Stimulated activated naive CD8-positive, alpha-beta T cell treated with anti-CD3 and anti-CD28 coated beads, Interleukin-15, amount 100 ng/mL, for 72 hours (primary cell): ENCODE measurements around the gene SMIM41.
"Not testable (repeated sequence)": the region's sequence is repeated elsewhere in the genome, so short reads cannot be mapped to it uniquely, and the experiment has no call there.

Experiments
- ATAC-seq: fragments of 150-1000 bp; cut with Tn5 transposase; 2 replicates; pipeline ENCODE4 v1.10.0; 2021; ENCODE audit warnings: mild to moderate bottlenecking, moderate library complexity
- DNase-seq, 2 donors: peaks; one replicate each; pipeline ENCODE4 v3.0.0; 2021 to 2022
- H3K27ac Mint-ChIP-seq, 2 donors: one replicate each; pipeline ENCODE4 v1.8.0; 2022; ENCODE audit warnings: mild to moderate bottlenecking in 2 of 2, mixed read lengths in 2 of 2, moderate library complexity in 2 of 2
- H3K27me3 Mint-ChIP-seq: one replicate; pipeline ENCODE4 v1.8.0; 2022; ENCODE audit warnings: mixed read lengths
- H3K4me1 Mint-ChIP-seq: one replicate; pipeline ENCODE4 v1.8.0; 2022; ENCODE audit warnings: mild to moderate bottlenecking, mixed read lengths
- H3K4me3 Mint-ChIP-seq, 2 donors: one replicate each; pipeline ENCODE4 v1.8.0; 2022; ENCODE audit warnings: mild to moderate bottlenecking in 2 of 2, mixed read lengths in 2 of 2, moderate library complexity in 1 of 2
- H3K9me3 Mint-ChIP-seq, 2 donors: one replicate each; pipeline ENCODE4 v1.8.0; 2022; ENCODE audit warnings: mixed read lengths in 2 of 2

SMIM41 gene

GRCh38 chr12:52085682-52086180 is 6.2 kb downstream of the SMIM41 start:
- no peak overlapping the region for H3K4me3 Mint-ChIP-seq
- no peaks in the 10 kb centered on the region for H3K9me3 Mint-ChIP-seq
- DNase-seq (no peak), ATAC-seq (no peak)
- no peak overlapping the region for H3K27ac Mint-ChIP-seq
- peaks cover 20% of the 10 kb centered on the region for H3K4me1 Mint-ChIP-seq
- peaks cover 41% of the 10 kb centered on the region for H3K27me3 Mint-ChIP-seq

- ATAC-seq, result no peak
Observed at GRCh38 chr12:52086366-52086765, 6.9 kb downstream of the SMIM41 start.

GRCh38 chr12:52086944-52087835 is 7.7 kb downstream of the SMIM41 start:
- Mint-ChIP-seq H3K27ac (no peak overlapping the region), H3K4me3 (no peak overlapping the region), H3K27me3 (peaks cover 55% of the 10 kb centered on the region), H3K9me3 (no peaks in the 10 kb centered on the region), H3K4me1 (peaks cover 8% of the 10 kb centered on the region)
- DNase-seq, result no peak
- no peak for ATAC-seq

More at GRCh38 chr12:52086366-52086765, 6.9 kb downstream of the SMIM41 start:
- H3K27ac Mint-ChIP-seq, result peak overlapping the region in 1 of 2 donors; percentile 49
- no peaks in the 10 kb centered on the region for H3K9me3 Mint-ChIP-seq
- no peak for DNase-seq
- H3K4me1 Mint-ChIP-seq, result peaks cover 15% of the 10 kb centered on the region
- no peak overlapping the region for H3K4me3 Mint-ChIP-seq
- H3K27me3 Mint-ChIP-seq, result peaks cover 47% of the 10 kb centered on the region

- Mint-ChIP-seq H3K27me3 (peaks cover 61% of the 10 kb centered on the region), H3K4me3 (no peak overlapping the region), H3K4me1 (peaks cover 5% of the 10 kb centered on the region), H3K9me3 (no peaks in the 10 kb centered on the region), H3K27ac (no peak overlapping the region)
- ATAC-seq (no peak), DNase-seq (no peak)
Observed at GRCh38 chr12:52087961-52088820, 8.7 kb downstream of the SMIM41 start.

- Mint-ChIP-seq H3K4me1 (no peaks in the 10 kb centered on the region), H3K27me3 (peaks cover 70% of the 10 kb centered on the region), H3K27ac (no peak overlapping the region), H3K9me3 (no peaks in the 10 kb centered on the region), H3K4me3 (no peak overlapping the region)
- ATAC-seq, result no peak
- no peak for DNase-seq
Observed at GRCh38 chr12:52089491-52089890, 10.0 kb downstream of the SMIM41 start.

- DNase-seq (no peak), ATAC-seq (no peak)
- no peaks in the 10 kb centered on the region for H3K9me3 Mint-ChIP-seq
- no peak overlapping the region for H3K4me3 Mint-ChIP-seq
- peaks cover 75% of the 10 kb centered on the region for H3K27me3 Mint-ChIP-seq
- no peak overlapping the region for H3K27ac Mint-ChIP-seq
- no peaks in the 10 kb centered on the region for H3K4me1 Mint-ChIP-seq
Observed at GRCh38 chr12:52090291-52090690, 10.8 kb downstream of the SMIM41 start.

- Mint-ChIP-seq H3K4me1 (no peaks in the 10 kb centered on the region), H3K27me3 (peaks cover 75% of the 10 kb centered on the region), H3K4me3 (no peak overlapping the region), H3K9me3 (no peaks in the 10 kb centered on the region), H3K27ac (no peak overlapping the region)
- DNase-seq (no peak), ATAC-seq (no peak)
Observed at GRCh38 chr12:52091061-52091460, 11.6 kb downstream of the SMIM41 start.

GRCh38 chr12:52091869-52092268 is 12.4 kb downstream of the SMIM41 start:
- no peak overlapping the region for H3K4me3 Mint-ChIP-seq
- no peaks in the 10 kb centered on the region for H3K4me1 Mint-ChIP-seq
- H3K27ac Mint-ChIP-seq, result no peak overlapping the region
- DNase-seq (no peak), ATAC-seq (no peak)
- no peaks in the 10 kb centered on the region for H3K9me3 Mint-ChIP-seq
- peaks cover 73% of the 10 kb centered on the region for H3K27me3 Mint-ChIP-seq

- Mint-ChIP-seq H3K4me1 (no peaks in the 10 kb centered on the region), H3K9me3 (no peaks in the 10 kb centered on the region), H3K4me3 (no peak overlapping the region), H3K27ac (no peak overlapping the region), H3K27me3 (peaks cover 70% of the 10 kb centered on the region)
- no peak for DNase-seq
- no peak for ATAC-seq
Observed at GRCh38 chr12:52093346-52093745, 13.8 kb downstream of the SMIM41 start.

- ATAC-seq (no peak), DNase-seq (no peak)
- no peak overlapping the region for H3K27ac Mint-ChIP-seq
- peaks cover 57% of the 10 kb centered on the region for H3K27me3 Mint-ChIP-seq
- H3K9me3 Mint-ChIP-seq, result no peaks in the 10 kb centered on the region
- H3K4me3 Mint-ChIP-seq, result no peak overlapping the region
- H3K4me1 Mint-ChIP-seq, result no peaks in the 10 kb centered on the region
Observed at GRCh38 chr12:52096332-52097044, 17.0 kb downstream of the SMIM41 start.

GRCh38 chr12:52097045-52097666 is 17.7 kb downstream of the SMIM41 start:
- DNase-seq, result no peak
- peaks cover 56% of the 10 kb centered on the region for H3K27me3 Mint-ChIP-seq
- no peak overlapping the region for H3K27ac Mint-ChIP-seq
- peak; percentile 69 for ATAC-seq
- no peaks in the 10 kb centered on the region for H3K9me3 Mint-ChIP-seq
- H3K4me3 Mint-ChIP-seq, result no peak overlapping the region
- no peaks in the 10 kb centered on the region for H3K4me1 Mint-ChIP-seq

- peaks cover 73% of the 10 kb centered on the region for H3K27me3 Mint-ChIP-seq
- H3K27ac Mint-ChIP-seq, ATAC-seq, H3K9me3 Mint-ChIP-seq, H3K4me1 Mint-ChIP-seq, H3K4me3 Mint-ChIP-seq, DNase-seq: not testable (repeated sequence)
Observed at GRCh38 chr12:52104431-52105089, 25.1 kb downstream of the SMIM41 start.

GRCh38 chr12:52116222-52117125 is 37.0 kb downstream of the SMIM41 start:
- peak; percentile 57 to 70 for DNase-seq
- H3K4me1 Mint-ChIP-seq, result peaks cover 45% of the 10 kb centered on the region
- peaks cover 23% of the 10 kb centered on the region for H3K27me3 Mint-ChIP-seq
- ATAC-seq, H3K4me3 Mint-ChIP-seq, H3K9me3 Mint-ChIP-seq: not testable (repeated sequence)
- H3K27ac Mint-ChIP-seq, result peak overlapping the region in 1 of 2 donors; percentile 75
